ENCODE results near the gene METRNL. TPM values are rescaled to one million over a fixed set of nuclear protein-coding genes. Genes with fewer than 3 reads are reported as not detected.
A peak's percentile ranks its signal among the peaks of the same experiment; 100 is the strongest.

Gene METRNL
- total and polyA plus RNA-seq, 4 donors = 0.67 to 9.0 (median 8.6) TPM

DNA sequence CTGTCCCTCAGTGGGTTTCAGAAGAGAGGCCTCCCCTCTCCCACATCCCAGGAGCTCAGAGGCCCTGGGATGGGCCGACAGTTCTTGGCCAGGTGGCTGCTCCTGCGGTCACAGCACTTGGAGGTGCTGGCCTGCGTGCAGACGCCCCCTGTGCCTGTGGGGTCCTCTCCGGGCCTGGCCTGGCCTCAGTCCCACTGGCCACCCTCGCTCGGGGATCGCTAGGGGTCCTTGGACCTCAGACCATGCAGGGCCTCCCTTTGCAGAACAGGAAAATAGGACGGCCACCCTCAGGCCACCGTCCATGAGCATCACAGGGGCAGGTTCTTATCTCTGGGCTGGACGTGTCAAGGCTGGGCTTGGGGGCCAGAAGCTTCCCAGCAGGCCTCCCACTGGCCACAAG, 30.0 kb downstream of the METRNL start:
- no peak for DNase-seq (ENCODE audit: low spot score)
- WGBS = 69% methylated on average over 11 of the region's 11 CpGs
- no peaks in the 10 kb centered on the region for H3K27me3 ChIP-seq (ENCODE audit: control insufficient read depth in 4 of 4, insufficient read depth in 4 of 4, low read length in 3 of 4)
- H3K4me3 ChIP-seq (ENCODE audit: low read depth in 1 of 3, low read length in 3 of 3) = no peak overlapping the region
- H3K9me3 ChIP-seq (ENCODE audit: control insufficient read depth in 4 of 4, low read length in 3 of 4) = no peaks in the 10 kb centered on the region
- no peak for TF ChIP-seq ATF3 (IDR thresholded peaks at IDR 0.05)
- TF ChIP-seq FOXA1 (IDR thresholded peaks at IDR 0.05) = no peak
- no peak for TF ChIP-seq YY1 (IDR thresholded peaks at IDR 0.05)
- TF ChIP-seq RXRA (IDR thresholded peaks at IDR 0.05) = no peak
- TF ChIP-seq SP1 (IDR thresholded peaks at IDR 0.05) = no peak
- no peak for TF ChIP-seq RAD21 (IDR thresholded peaks at IDR 0.05)
- TF ChIP-seq GABPA (IDR thresholded peaks at IDR 0.05 in 1 of 2, conservative IDR thresholded peaks at IDR 0.05 in 1 of 2) = no peak
- TF ChIP-seq JUND (IDR thresholded peaks at IDR 0.05) = no peak
- no peaks in the 10 kb centered on the region for H3K36me3 ChIP-seq (ENCODE audit: control insufficient read depth in 4 of 4, insufficient read depth in 3 of 4, low read depth in 1 of 4, low read length in 3 of 4)
- H3K27ac ChIP-seq (ENCODE audit: low read depth in 1 of 2, low read length in 2 of 2) = peak overlapping the region in 1 of 2 donors; percentile 72
- no peak overlapping the region for H3K9ac ChIP-seq (ENCODE audit: low read depth in 1 of 2, low read length in 2 of 2)
- H3K4me1 ChIP-seq (ENCODE audit: control insufficient read depth in 4 of 4, insufficient read depth in 4 of 4, low read length in 3 of 4) = no peaks in the 10 kb centered on the region

- no peaks in the 10 kb centered on the region for H3K4me1 ChIP-seq (ENCODE audit: control insufficient read depth in 4 of 4, insufficient read depth in 4 of 4, low read length in 3 of 4)
- 51% methylated on average over 37 of the region's 37 CpGs for WGBS
- H3K27me3 ChIP-seq (ENCODE audit: control insufficient read depth in 4 of 4, insufficient read depth in 4 of 4, low read length in 3 of 4) = no peaks in the 10 kb centered on the region
- DNase-seq (ENCODE audit: low spot score) = no peak
- no peaks in the 10 kb centered on the region for H3K9me3 ChIP-seq (ENCODE audit: control insufficient read depth in 4 of 4, low read length in 3 of 4)
- TF ChIP-seq, protein P1, sequence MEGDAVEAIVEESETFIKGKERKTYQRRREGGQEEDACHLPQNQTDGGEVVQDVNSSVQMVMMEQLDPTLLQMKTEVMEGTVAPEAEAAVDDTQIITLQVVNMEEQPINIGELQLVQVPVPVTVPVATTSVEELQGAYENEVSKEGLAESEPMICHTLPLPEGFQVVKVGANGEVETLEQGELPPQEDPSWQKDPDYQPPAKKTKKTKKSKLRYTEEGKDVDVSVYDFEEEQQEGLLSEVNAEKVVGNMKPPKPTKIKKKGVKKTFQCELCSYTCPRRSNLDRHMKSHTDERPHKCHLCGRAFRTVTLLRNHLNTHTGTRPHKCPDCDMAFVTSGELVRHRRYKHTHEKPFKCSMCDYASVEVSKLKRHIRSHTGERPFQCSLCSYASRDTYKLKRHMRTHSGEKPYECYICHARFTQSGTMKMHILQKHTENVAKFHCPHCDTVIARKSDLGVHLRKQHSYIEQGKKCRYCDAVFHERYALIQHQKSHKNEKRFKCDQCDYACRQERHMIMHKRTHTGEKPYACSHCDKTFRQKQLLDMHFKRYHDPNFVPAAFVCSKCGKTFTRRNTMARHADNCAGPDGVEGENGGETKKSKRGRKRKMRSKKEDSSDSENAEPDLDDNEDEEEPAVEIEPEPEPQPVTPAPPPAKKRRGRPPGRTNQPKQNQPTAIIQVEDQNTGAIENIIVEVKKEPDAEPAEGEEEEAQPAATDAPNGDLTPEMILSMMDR (IDR thresholded peaks at IDR 0.05; ENCODE audit: low read depth, low read length, missing input control) = no peak
- TF ChIP-seq FOXA1 (IDR thresholded peaks at IDR 0.05) = no peak
- no peak for TF ChIP-seq GABPA (IDR thresholded peaks at IDR 0.05 in 1 of 2, conservative IDR thresholded peaks at IDR 0.05 in 1 of 2)
- TF ChIP-seq JUND (IDR thresholded peaks at IDR 0.05) = no peak
- TF ChIP-seq, protein P2, sequence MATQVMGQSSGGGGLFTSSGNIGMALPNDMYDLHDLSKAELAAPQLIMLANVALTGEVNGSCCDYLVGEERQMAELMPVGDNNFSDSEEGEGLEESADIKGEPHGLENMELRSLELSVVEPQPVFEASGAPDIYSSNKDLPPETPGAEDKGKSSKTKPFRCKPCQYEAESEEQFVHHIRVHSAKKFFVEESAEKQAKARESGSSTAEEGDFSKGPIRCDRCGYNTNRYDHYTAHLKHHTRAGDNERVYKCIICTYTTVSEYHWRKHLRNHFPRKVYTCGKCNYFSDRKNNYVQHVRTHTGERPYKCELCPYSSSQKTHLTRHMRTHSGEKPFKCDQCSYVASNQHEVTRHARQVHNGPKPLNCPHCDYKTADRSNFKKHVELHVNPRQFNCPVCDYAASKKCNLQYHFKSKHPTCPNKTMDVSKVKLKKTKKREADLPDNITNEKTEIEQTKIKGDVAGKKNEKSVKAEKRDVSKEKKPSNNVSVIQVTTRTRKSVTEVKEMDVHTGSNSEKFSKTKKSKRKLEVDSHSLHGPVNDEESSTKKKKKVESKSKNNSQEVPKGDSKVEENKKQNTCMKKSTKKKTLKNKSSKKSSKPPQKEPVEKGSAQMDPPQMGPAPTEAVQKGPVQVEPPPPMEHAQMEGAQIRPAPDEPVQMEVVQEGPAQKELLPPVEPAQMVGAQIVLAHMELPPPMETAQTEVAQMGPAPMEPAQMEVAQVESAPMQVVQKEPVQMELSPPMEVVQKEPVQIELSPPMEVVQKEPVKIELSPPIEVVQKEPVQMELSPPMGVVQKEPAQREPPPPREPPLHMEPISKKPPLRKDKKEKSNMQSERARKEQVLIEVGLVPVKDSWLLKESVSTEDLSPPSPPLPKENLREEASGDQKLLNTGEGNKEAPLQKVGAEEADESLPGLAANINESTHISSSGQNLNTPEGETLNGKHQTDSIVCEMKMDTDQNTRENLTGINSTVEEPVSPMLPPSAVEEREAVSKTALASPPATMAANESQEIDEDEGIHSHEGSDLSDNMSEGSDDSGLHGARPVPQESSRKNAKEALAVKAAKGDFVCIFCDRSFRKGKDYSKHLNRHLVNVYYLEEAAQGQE (IDR thresholded peaks at IDR 0.05) = no peak
- TF ChIP-seq EGR1 (IDR thresholded peaks at IDR 0.05; ENCODE audit: low read depth in 2 of 2) = no peak
- no peak for TF ChIP-seq FOXA2 (IDR thresholded peaks at IDR 0.05)
- TF ChIP-seq RAD21 (IDR thresholded peaks at IDR 0.05) = no peak
- no peak for TF ChIP-seq YY1 (IDR thresholded peaks at IDR 0.05)
- no peak for TF ChIP-seq HNF4A (conservative IDR thresholded peaks at IDR 0.05)
- TF ChIP-seq ATF3 (IDR thresholded peaks at IDR 0.05) = no peak
- no peak for TF ChIP-seq TAF1 (conservative IDR thresholded peaks at IDR 0.05)
- TF ChIP-seq HNF4G (IDR thresholded peaks at IDR 0.05) = no peak
- TF ChIP-seq, protein P3, sequence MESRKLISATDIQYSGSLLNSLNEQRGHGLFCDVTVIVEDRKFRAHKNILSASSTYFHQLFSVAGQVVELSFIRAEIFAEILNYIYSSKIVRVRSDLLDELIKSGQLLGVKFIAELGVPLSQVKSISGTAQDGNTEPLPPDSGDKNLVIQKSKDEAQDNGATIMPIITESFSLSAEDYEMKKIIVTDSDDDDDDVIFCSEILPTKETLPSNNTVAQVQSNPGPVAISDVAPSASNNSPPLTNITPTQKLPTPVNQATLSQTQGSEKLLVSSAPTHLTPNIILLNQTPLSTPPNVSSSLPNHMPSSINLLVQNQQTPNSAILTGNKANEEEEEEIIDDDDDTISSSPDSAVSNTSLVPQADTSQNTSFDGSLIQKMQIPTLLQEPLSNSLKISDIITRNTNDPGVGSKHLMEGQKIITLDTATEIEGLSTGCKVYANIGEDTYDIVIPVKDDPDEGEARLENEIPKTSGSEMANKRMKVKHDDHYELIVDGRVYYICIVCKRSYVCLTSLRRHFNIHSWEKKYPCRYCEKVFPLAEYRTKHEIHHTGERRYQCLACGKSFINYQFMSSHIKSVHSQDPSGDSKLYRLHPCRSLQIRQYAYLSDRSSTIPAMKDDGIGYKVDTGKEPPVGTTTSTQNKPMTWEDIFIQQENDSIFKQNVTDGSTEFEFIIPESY (IDR thresholded peaks at IDR 0.05) = no peak
- TF ChIP-seq SP1 (IDR thresholded peaks at IDR 0.05) = no peak
- no peak for TF ChIP-seq MAX (IDR thresholded peaks at IDR 0.05)
- no peak for TF ChIP-seq NR2F2 (IDR thresholded peaks at IDR 0.05)
- no peak for TF ChIP-seq RXRA (IDR thresholded peaks at IDR 0.05)
- H3K9ac ChIP-seq (ENCODE audit: low read depth in 1 of 2, low read length in 2 of 2) = no peak overlapping the region
- H3K27ac ChIP-seq (ENCODE audit: low read depth in 1 of 2, low read length in 2 of 2) = peak overlapping the region; percentile 64 to 72
- no peak overlapping the region for H3K4me3 ChIP-seq (ENCODE audit: low read depth in 1 of 3, low read length in 3 of 3)
- no peaks in the 10 kb centered on the region for H3K36me3 ChIP-seq (ENCODE audit: control insufficient read depth in 4 of 4, insufficient read depth in 3 of 4, low read depth in 1 of 4, low read length in 3 of 4)
These were observed 30.6 kb downstream of the METRNL start for GRCh38 chr17:83109793-83110645.
